ENCODE data around the gene RRP1B. TPM values are rescaled to one million over a fixed set of nuclear protein-coding genes. Genes with fewer than 3 reads are reported as not detected.
"Not testable (repeated sequence)": the region's sequence is repeated elsewhere in the genome, so short reads cannot be mapped to it uniquely, and the experiment has no call there.

The RRP1B gene
- total RNA-seq, 1 donor from 2014 or later, result 8.4 TPM

DNA sequence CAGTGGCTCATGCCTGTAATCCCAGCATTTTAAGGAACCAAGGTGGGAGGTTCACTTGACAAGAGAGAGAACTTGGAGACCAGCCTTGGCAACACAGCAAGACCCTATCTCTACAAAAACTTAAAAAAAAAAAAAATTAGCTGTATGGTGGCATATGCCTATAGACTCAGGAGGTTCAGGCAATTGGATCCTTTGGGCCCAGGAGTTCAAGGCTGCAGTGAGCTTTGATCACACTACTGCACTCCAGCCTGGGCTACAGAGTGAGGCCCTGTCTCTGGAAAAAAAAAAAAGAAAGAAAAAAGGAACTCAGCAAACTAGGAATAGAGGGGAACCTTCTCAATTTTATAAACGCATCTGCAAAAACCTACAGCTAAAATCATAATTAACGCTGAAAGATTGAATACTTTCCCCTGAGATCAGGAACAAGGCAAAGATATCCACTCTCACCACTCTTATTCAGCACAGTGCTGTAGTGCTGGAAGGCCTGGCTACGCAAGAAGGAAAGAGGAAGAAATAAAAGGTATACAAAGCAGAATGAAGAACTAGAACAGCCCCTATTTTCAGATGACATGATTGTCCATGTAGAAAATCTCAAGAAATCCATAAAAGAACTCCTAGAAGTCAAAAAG, 21.7 kb upstream of the RRP1B start:
- no peak for ATAC-seq (ENCODE audit: poor library complexity)
- intact Hi-C loops (cut with DNase I), result no loop called here
- no peak for DNase-seq

DNA sequence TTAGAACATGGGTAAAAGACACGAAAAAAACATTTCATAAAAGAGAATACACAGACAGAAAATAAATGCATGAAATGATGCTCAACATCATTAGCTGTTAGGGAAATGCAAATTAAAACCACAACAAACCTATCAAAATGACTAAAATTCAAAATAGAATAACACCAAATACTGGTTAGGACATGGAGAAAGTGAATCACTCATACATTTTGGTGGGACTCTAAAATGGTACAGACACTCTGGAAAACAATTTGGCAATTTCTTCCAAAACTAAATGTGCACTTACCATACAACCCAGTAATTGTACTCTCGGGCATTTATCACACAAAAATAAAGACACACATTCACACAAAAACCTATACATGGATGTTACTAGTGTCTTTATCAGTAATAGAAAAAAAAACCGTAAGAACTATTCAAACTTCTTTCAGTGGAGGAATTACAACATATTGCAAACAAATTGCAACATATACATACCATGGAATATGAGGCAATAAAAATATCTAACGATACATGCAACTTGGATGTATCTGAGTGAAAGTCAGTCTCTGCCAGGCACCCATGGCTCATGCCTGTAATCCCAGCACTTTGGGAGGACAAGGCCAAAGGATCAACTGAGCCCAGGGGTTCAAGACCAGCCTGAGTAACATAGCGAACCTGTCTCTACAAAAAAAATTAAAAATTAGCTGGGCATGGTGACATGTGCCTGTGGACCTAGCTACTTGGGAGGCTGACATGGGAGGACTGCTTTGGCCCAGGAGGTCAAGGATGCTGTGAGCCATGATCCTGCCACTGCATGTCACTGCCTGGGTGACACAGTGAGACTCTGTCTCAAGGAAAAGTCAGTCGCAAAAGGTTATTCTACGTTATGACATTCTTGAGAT, 19.6 kb upstream of the RRP1B start:
- intact Hi-C loops (cut with DNase I), result no loop called here
- ATAC-seq (ENCODE audit: poor library complexity) (no peak), DNase-seq (no peak)

DNA sequence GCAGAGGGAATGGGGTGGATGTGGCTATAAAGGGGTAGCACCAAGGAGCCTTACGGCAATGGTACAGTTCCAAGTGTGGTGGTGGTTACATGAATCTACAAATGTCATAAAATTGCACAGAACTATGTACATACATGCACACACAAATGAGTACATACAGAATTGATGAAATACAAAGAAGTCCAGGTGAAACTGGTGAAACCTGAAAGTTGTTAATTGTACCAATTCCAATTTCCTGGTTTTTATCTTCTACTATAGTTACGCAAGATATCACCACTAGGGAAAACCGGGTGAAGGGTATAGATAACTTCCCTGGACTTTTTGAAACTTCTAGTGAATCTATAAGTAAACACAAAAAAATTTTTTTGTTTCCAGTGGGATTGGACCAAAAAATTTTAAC, 19.0 kb upstream of the RRP1B start:
- intact Hi-C loops (cut with DNase I), result no loop called here
- DNase-seq (no peak), ATAC-seq (ENCODE audit: poor library complexity) (no peak)

DNA sequence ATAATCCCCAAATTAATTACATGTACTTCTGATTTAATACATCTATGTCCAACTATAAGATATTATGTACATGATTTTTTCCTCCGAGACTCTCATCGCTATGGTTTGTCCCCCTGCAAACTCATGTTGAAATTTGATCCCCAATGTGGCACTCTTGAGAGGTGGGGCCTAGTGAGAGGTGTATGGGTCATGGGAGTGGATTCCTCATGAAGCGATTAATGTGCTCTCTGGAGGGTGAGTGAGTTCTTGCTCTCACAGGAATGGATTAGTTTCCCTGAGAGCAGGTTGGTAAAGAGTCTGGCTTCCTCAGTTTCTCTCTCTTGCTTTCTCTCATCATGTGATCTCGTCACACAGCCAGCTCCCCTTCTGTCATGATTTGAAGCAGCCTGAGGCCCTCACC, 16.2 kb upstream of the RRP1B start:
- DNase-seq, result no peak
- no peak for ATAC-seq (ENCODE audit: poor library complexity)
- intact Hi-C loops (cut with DNase I), result no loop called here

DNA sequence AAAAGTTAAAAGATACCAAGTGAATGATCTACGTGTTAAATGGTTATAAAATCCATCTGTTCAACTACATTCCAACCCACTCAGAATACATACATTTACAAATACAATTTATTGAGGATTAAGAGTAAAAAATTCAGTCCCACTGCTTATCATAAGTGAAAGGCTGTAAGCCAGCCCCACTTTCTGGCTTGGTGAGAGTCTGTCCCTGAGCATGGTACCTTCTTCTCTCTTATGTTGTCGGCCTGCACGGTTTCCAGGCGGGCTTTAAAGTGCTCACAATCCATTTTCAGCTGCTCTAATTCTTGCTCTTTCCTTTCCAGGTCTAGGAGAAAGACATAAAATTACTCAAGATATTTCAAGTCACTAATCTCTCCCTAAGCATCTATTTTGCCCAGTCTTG, 15.3 kb upstream of the RRP1B start:
- DNase-seq (no peak), ATAC-seq (ENCODE audit: poor library complexity) (no peak)
- intact Hi-C loops (cut with DNase I), result no loop called here

DNA sequence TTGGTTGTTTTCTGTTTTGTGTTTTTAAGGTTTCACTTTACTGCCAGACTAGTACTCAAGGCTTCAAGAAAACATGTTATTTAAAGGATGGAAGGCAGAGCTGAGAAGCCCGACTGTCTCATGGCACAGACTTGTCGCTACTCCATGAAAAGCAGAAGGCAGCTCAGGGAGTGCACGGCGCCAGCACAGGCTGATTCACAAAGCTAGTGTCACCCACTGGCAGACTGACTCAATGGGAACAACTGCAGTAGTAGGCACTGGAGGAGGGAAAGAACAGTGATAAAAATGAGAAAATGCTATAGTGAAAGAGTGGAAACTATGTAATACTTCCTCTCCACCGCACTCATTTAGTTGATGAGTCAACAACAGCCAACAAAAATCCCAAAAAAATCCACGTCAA, 14.8 kb upstream of the RRP1B start:
- ATAC-seq (ENCODE audit: poor library complexity), result no peak
- intact Hi-C loops (cut with DNase I), result no loop called here
- no peak for DNase-seq

DNA sequence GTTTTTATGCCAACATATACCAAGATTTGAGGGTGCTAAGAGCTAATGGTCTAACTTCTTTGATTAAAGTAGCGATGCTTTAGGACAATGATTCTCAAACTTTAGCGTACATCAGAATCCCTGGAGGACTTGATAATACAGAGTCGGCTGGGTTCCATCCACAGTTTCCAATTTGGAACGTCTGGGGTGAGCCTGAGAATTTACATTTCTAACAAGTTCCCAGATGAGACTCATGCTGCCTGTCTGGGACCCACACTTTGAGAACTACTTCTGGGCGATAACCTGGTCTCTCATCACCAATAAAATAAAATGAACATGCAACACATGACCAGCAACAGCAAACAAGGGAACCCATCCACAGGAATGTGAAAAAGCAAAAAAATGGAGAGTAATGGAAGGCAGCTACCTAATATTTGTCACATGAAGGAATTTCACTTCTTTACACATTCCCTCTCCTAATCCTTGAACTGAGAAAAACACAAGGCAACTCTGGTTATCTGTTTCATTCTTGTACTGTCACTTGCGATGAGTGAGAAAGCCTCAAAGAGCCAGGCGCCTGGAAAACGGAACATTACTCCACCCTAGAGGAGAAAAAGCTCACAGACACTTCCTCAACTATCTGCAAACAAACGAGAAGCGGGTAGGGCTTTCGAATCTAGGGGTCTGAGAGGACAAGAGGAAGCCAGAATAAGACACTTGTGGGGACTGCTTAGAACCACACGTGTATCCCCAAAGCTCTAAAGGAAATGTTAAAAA, 14.0 kb upstream of the RRP1B start:
- ATAC-seq (ENCODE audit: poor library complexity) (peak; percentile 92), DNase-seq (no peak)
- intact Hi-C loops (cut with DNase I), result no loop called here

DNA sequence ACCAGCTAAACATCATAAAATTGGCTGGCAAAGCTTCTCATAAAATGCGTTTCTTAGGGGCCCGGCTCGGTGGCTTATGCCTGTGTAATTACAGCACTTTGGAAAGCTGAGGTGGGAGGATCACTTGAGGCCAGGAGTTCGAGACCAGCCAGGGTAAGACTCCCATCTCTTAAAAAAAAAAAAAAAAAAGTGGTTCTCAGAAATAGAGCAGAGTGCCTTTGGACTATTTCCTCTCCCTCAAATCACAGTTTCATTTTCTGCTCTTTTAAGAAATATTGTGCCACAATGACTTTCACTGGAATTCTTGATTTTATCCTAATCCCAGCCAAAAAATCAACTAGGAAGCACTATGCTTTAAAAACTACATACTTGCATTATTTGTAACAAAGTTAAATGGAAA, 13.4 kb upstream of the RRP1B start:
- peak; percentile 25 for ATAC-seq (ENCODE audit: poor library complexity)
- no peak for DNase-seq
- intact Hi-C loops (cut with DNase I), result no loop called here

DNA sequence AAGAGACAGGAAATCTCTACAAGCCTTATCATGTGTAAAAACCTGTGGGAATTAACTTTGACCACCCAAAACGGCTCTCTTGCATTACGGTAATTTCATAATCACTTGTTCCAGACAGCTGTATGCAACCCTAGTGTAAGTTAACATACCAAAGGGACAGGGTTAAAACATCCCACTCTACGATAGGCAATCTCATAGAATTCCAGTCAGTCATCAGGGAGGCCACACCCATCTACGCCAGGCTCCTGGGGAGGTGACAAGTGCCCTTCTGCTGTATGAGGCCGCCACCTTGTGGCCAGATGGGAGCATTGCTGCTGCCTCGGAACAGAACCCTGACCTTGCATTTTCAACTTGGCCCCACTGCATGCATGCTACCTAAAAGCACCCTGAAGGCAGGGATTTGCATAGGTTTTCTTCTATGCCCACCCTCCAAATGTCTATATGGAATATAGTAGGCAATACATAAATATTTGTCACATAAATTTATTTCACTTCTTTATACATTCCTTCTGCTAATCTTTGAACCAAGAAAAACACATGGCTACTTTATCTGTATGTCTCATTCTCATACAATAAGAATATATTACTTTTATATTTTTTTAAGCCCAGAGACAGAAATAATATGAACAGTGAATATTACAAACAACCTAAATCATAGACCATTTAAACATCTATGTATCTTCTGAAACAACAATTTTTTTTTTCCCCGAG, 12.7 kb upstream of the RRP1B start:
- intact Hi-C loops (cut with DNase I), result no loop called here
- ATAC-seq (ENCODE audit: poor library complexity), result peak; percentile 97
- peak; percentile 93 for DNase-seq

DNA sequence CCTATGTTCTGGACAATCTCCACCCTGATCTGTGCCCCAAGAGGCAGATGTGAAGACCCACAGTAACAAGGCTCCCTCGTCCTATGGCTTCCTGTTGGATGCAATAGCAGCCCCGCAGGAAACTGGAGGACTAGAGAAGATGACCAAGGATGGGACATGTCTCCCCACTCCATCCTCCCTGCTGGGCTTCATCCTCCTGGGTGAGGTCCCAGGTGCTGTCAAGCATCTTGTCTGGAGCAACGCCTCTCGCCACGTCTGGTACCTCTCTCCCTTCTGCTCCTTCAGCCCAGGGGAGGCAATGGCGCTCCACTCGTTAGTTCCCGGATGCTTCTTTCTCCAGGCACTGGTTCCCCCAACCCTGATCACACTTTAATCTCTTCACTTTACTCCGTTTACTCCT, 11.2 kb upstream of the RRP1B start:
- ATAC-seq (ENCODE audit: poor library complexity) (no peak), DNase-seq (no peak)
- intact Hi-C loops (cut with DNase I), result no loop called here

DNA sequence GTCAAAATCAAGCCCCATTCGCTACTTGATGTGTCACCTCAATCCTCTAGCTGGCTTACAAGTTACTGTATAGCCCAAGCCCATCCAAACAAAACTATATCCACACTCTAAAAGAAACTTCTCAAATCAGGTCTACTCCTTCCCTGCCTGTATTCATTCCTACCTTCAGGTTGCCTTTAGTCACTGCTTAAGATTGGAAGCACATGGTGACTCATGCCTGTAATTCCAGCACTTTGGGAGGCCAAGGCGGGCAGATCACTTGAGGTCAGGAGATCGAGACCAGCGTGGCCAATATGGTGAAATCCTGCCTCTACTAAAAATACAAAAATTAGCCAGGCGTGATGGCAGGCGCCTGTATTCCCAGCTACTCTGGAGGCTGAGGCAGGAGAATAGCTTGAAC, 7.4 kb upstream of the RRP1B start:
- ATAC-seq (ENCODE audit: poor library complexity); DNase-seq; intact Hi-C loops (cut with DNase I): not testable (repeated sequence)

DNA sequence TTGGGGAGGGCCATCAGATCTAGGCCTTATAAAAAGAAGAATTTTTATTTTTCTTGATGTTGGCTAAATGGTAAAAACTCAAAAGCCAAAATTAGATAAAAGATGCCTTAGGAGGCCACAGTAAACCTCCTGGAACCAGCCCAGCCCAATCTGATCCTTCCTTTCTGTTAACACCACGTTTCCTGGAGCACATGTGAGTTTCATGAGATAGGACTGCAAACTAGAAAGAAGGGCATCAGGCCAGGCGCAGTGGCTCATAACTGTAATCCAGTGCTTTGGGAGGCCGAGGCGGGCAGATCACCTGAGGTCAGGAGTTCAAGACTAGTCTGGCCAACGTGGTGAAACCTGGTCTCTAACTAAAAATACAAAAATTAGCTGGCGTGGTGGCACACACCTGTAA, 6.7 kb upstream of the RRP1B start:
- ATAC-seq (ENCODE audit: poor library complexity), result no peak
- intact Hi-C loops (cut with DNase I), result no loop called here

DNA sequence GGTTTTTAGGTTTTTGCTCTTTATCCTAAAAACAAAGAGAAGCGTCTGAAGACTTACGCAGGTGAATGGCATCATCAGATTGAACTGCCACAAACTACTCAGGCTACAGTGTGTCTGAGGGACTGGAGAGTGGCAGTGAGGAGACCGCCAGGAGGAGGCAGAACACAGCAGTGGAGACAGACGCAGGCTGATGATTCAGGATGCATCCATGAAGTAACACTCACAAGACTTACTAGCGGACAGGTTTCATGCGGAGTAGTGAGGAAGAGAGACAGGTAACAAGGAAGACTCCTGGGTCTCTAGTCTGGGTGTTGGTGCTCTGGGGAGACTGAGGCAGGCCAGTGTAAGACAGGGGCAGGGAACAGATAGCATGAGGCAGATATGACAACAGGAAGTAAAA, 5.7 kb upstream of the RRP1B start:
- no peak for ATAC-seq (ENCODE audit: poor library complexity)
- no peak for DNase-seq
- intact Hi-C loops (cut with DNase I), result no loop called here

More for the DNA sequence above, 6.7 kb upstream of the RRP1B start:
- DNase-seq, result no peak

DNA sequence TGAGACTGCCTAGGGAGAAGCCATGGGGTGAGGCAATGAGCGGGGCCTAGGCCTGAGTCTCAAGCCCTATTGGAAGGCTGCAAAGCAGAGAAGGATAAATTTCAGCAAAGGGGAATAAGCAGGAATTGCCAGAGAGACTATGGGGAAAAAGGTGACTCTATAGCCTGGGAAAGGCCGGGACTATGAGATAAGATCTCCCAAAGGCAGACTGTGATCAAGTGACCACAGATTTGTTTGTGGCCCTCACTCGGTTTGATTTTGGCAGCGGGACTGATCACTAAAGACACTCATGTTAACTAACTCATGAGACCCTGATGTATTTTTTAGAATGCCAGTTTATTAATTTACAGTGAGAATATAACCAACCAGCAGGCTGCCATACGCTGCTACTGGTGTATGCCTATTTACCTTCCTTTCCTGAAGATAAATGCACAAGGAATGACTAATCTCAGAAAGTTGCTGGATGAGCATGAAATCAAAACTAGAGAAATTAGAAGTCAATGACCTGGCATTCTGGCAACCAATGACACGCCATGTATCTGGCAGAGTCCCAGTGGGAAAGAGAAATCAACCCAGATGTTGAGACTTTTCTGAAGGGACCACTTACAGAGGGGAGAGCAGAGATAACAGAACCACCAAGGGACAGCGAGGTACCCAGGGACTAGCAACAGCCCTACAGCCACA, 4.4 kb upstream of the RRP1B start:
- DNase-seq (no peak), ATAC-seq (ENCODE audit: poor library complexity) (no peak)
- intact Hi-C loops (cut with DNase I), result no loop called here

DNA sequence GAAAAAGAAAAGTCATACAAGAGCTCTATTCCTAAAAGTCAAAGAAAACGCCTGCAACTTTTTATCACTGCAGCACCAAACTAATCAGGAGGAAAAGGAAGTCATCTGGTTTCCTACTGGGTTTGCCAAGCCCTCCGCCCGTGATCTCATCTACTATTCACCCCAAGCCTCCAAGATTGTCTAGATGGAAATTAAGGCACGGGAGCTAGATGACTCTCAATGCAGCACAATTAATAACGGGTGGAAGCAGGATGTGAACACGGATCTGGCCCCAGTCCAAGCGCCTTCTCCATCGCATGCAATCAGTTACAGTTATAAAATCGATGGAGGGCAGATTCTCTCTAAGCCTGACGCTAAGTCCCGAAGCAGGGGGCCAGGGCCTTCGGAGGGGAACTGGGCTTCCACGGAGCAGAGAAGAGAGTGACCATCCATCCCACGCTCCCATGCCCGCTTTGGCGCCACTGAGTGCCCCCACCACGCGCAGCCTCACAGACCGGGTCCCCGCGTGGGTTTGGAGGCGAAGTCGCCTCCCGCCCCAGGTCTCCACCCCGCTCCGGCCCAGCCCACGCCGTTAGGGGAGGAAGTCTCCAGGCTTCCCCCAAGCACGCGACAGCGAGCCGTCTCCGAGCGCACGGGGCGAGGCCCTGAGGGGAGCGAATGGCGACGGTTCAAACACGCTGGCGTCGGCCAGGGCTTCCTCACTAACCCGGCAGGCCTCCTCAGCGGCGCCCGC, 1.8 kb upstream of the RRP1B start:
- DNase-seq (no peak), ATAC-seq (ENCODE audit: poor library complexity) (no peak)
- intact Hi-C loops (cut with DNase I), result no loop called here

DNA sequence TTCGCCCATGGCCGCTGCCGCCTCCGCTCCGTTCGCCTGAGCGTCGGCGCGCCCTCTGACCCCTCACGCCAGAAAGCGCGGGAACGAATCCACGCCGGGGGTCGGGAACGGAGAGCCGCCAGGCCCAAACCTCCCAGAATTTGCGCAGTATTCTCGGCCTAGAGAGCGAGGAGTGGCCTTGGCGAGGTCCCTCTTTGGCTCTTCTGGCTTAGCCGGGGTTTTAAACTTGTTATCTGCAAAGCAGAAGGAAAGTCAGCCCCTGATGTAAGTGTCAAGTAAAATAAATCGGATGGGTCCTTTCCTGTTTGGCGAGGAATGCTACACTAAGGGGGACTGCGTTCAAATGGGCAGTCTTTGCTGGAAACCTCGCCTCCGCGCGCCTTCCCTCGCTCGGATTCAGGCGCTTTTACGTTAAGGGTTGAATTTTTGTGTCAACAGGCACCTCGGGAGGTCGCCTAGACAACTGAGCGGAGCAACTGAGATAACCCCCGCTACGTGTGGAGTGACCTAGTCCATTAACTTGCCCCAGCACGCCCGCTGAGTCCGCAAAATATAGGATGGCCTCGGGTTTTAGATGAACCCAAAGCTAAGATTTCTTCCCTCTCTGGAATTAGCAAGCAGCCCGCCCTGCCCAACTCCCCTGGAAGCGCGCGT, 1.1 kb upstream of the RRP1B start:
- no peak for DNase-seq
- no peak for ATAC-seq (ENCODE audit: poor library complexity)
- intact Hi-C loops (cut with DNase I), result no loop called here

DNA sequence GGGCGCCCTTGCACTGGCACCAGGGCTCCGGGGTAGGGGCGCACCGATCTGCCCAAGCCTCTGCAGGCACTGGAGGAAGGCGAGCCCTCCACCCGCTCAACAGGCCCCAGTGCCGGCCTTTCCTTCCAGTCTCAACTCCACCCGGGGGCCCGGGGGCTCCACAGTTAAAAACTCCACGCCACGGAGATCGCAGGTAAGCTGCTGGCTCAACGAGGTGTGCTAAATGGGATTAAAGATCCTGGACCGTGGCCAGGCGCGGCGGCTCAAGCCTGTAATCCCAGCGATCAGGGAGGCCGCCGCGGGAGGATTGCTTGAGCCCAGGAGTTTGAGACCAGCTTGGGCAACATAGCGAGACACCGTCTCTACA, 608 bp upstream of the RRP1B start:
- DNase-seq, result peak; percentile 53
- intact Hi-C loops (cut with DNase I), result no loop called here
- peak; percentile 2 for ATAC-seq (ENCODE audit: poor library complexity)

DNA sequence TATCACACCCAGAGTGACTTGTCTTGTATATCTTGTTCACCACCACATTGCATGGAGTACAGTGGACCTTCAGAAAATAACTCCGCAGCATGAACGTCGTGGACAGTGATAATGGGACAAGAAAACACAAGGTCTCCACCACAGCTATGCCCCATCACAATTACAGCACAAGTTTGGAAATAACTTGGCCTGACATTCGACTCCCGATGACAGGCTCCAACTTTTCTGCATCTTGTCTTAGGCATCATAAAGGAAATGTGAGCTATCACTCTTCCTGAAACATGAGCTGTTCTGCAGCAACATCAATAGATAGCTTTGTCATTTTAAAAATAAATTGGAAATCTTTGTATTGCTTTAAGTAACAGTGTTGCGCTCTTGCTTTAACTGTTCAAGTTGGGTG, 2.9 kb downstream of the RRP1B start:
- ATAC-seq (ENCODE audit: poor library complexity), result no peak
- intact Hi-C loops (cut with DNase I), result no loop called here
- no peak for DNase-seq
